HG03469 (cell line): Measurements from ENCODE around the gene ZNF521.

Experiments
- ATAC-seq: cut with Tn5 transposase; IDR thresholded peaks from one replicate; pipeline ENCODE4 v1.9.1; 2021; ENCODE audit warnings: mild to moderate bottlenecking, moderate library complexity, moderate number of reproducible peaks; ENCODE audit not compliant: unreplicated experiment

Gene ZNF521

GRCh38 chr18:25136416-25137196 is 215.4 kb downstream of the ZNF521 start:
- ATAC-seq, result no peak

- ATAC-seq, result no peak
These were observed 217.1 kb downstream of the ZNF521 start for GRCh38 chr18:25134861-25135260.

- ATAC-seq, result no peak
These were observed 218.1 kb downstream of the ZNF521 start for GRCh38 chr18:25133879-25134278.

GRCh38 chr18:25132786-25133496 is 219.0 kb downstream of the ZNF521 start:
- no peak for ATAC-seq

- no peak for ATAC-seq
These were observed 225.2 kb downstream of the ZNF521 start for GRCh38 chr18:25126751-25127150.

GRCh38 chr18:25125680-25126079 is 226.3 kb downstream of the ZNF521 start:
- ATAC-seq, result no peak

- ATAC-seq, result no peak
These were observed 228.3 kb downstream of the ZNF521 start for GRCh38 chr18:25123438-25124232.

GRCh38 chr18:25121442-25121841 is 230.5 kb downstream of the ZNF521 start:
- no peak for ATAC-seq

- no peak for ATAC-seq
These were observed 238.4 kb downstream of the ZNF521 start for GRCh38 chr18:25113566-25113965.

- no peak for ATAC-seq
These were observed 239.0 kb downstream of the ZNF521 start for GRCh38 chr18:25112821-25113434.

GRCh38 chr18:25111377-25112288 is 240.3 kb downstream of the ZNF521 start:
- no peak for ATAC-seq

- ATAC-seq, result no peak
These were observed 242.5 kb downstream of the ZNF521 start for GRCh38 chr18:25109484-25109883.

GRCh38 chr18:25103468-25104155 is 248.4 kb downstream of the ZNF521 start:
- ATAC-seq, result no peak

- ATAC-seq, result no peak
These were observed 249.3 kb downstream of the ZNF521 start for GRCh38 chr18:25102662-25103061.

GRCh38 chr18:25100418-25100817 is 251.5 kb downstream of the ZNF521 start:
- no peak for ATAC-seq

- ATAC-seq, result no peak
These were observed 252.1 kb downstream of the ZNF521 start for GRCh38 chr18:25099895-25100294.

GRCh38 chr18:25097569-25098056 is 254.4 kb downstream of the ZNF521 start:
- no peak for ATAC-seq

GRCh38 chr18:25097057-25097456 is 254.9 kb downstream of the ZNF521 start:
- no peak for ATAC-seq

- no peak for ATAC-seq
These were observed 258.8 kb downstream of the ZNF521 start for GRCh38 chr18:25093141-25093540.
